Tibial nerve (tissue), 4 donors: Measurements from ENCODE around the gene UBE2D2. TPM values are rescaled to one million over a fixed set of nuclear protein-coding genes. Genes with fewer than 3 reads are reported as not detected.
A peak's percentile ranks its signal among the peaks of the same experiment; 100 is the strongest.

Source experiments
- DNase-seq, 2 donors: peaks; one replicate each; pipeline ENCODE4 v3.0.0-alpha.2; 2019; ENCODE audit warnings: low spot score in 2 of 2
- H3K27ac ChIP-seq, 4 donors: fragments of 200-600 bp; sonication (generic) in 3 of 4; one replicate each; pipeline ENCODE4 v1.5.1; 2017 to 2019; ENCODE audit warnings: mild to moderate bottlenecking in 1 of 4
- H3K27me3 ChIP-seq, 2 donors: fragments of 200-600 bp; sonication (generic) in 1 of 2; one replicate each; pipeline versions ENCODE4 v1.5.1 to v1.6.0; 2017 to 2019
- H3K36me3 ChIP-seq, 3 donors: fragments of 200-600 bp; sonication (generic); one replicate each; pipeline ENCODE4 v1.5.1; 2018 to 2019
- H3K4me1 ChIP-seq, 4 donors: fragments of 200-600 bp; sonication (generic) in 3 of 4; one replicate each; pipeline ENCODE4 v1.5.1; 2017 to 2019
- H3K4me3 ChIP-seq, 4 donors: fragments of 200-600 bp; sonication (generic) in 3 of 4; one replicate each; pipeline ENCODE4 v1.5.1; 2017 to 2019; ENCODE audit warnings: mild to moderate bottlenecking in 1 of 4, moderate library complexity in 1 of 4
- H3K9me3 ChIP-seq, 4 donors: fragments of 200-600 bp; sonication (generic) in 3 of 4; one replicate each; pipeline ENCODE4 v1.5.1; 2017 to 2019
- CTCF ChIP-seq, 5 experiments: fragments of 200-600 bp in 3 of 5; fragments of 450-650 bp in 2 of 5; sonication (generic) in 3 of 5; IDR thresholded peaks; one replicate each; pipeline ENCODE4 v1.5.1; 2016 to 2019; ENCODE audit warnings: antibody characterized with exemption in 5 of 5, mild to moderate bottlenecking in 3 of 5, moderate library complexity in 2 of 5
- EP300 ChIP-seq, 2 donors: sonication (generic); formaldehyde crosslinking; IDR thresholded peaks; one replicate each; pipeline ENCODE4 v1.6.1; 2017; ENCODE audit warnings: antibody characterized with exemption in 2 of 2, mild to moderate bottlenecking in 1 of 2
- POLR2A ChIP-seq, 2 donors: fragments of 450-650 bp; IDR thresholded peaks; one replicate each; pipeline ENCODE4 v1.6.1; 2017; ENCODE audit warnings: antibody characterized with exemption in 2 of 2, mild to moderate bottlenecking in 2 of 2, moderate library complexity in 2 of 2
- WGBS, 2 donors: methylation state at CpG; one replicate each; pipeline ENCODE4 v1.1.5; 2018; 5-methylcytosine and 5-hydroxymethylcytosine counted together
- total RNA-seq, 4 donors: library from RNA; depleted of rRNA; stranded (reverse); fragments of >200 nt; gene quantifications; one replicate each; pipeline ENCODE4 v1.1.0, GENCODE V29; 2016

The UBE2D2 gene
- total RNA-seq, 4 donors from 2014 or later: 85.9 to 118 (median 99.7) TPM

GRCh38 chr5:139565411-139566305 lies 4.5 kb downstream of the UBE2D2 start:
- TF ChIP-seq CTCF (IDR thresholded peaks at IDR 0.05) (no peak), EP300 (IDR thresholded peaks at IDR 0.05) (no peak), POLR2A (IDR thresholded peaks at IDR 0.05) (no peak)
- peaks cover 0 to 80% (median 45%) of the 10 kb centered on the region in 4 donors for H3K4me1 ChIP-seq
- DNase-seq: no peak
- peak overlapping the region in 3 of 4 donors; percentile 30 to 62 (median 31) for H3K27ac ChIP-seq
- no peaks in the 10 kb centered on the region for H3K27me3 ChIP-seq
- 66 to 67% methylated on average over 6 of the region's 6 CpGs for WGBS, 2 donors
- no peak overlapping the region for H3K4me3 ChIP-seq
- H3K9me3 ChIP-seq: no peaks in the 10 kb centered on the region
- peaks cover 0 to 6% (median 0%) of the 10 kb centered on the region in 3 donors for H3K36me3 ChIP-seq

- TF ChIP-seq POLR2A (IDR thresholded peaks at IDR 0.05) (no peak), CTCF (IDR thresholded peaks at IDR 0.05) (no peak), EP300 (IDR thresholded peaks at IDR 0.05) (no peak)
- 64 to 70% methylated on average over 5 of the region's 5 CpGs for WGBS, 2 donors
- DNase-seq: no peak
- Histone ChIP-seq H3K4me3 (no peak overlapping the region), H3K27me3 (no peaks in the 10 kb centered on the region), H3K36me3 (peaks cover 0 to 6% (median 0%) of the 10 kb centered on the region in 3 donors), H3K4me1 (peaks cover 0 to 88% (median 51%) of the 10 kb centered on the region in 4 donors), H3K9me3 (no peaks in the 10 kb centered on the region), H3K27ac (peak overlapping the region in 1 of 4 donors; percentile 31)
These were observed 5.5 kb downstream of the UBE2D2 start for GRCh38 chr5:139566611-139567010.

- no peak overlapping the region for H3K4me3 ChIP-seq
- peaks cover 0 to 92% (median 49%) of the 10 kb centered on the region in 4 donors for H3K4me1 ChIP-seq
- no peak for DNase-seq
- no peak overlapping the region for H3K27ac ChIP-seq
- WGBS, 2 donors: 75 to 77% methylated on average over 2 of the region's 2 CpGs
- TF ChIP-seq POLR2A (IDR thresholded peaks at IDR 0.05): no peak
- H3K36me3 ChIP-seq: peaks cover 0 to 6% (median 0%) of the 10 kb centered on the region in 3 donors
- no peaks in the 10 kb centered on the region for H3K27me3 ChIP-seq
- no peaks in the 10 kb centered on the region for H3K9me3 ChIP-seq
These were observed 8.3 kb downstream of the UBE2D2 start for GRCh38 chr5:139569270-139569955.

- no peaks in the 10 kb centered on the region for H3K27me3 ChIP-seq
- DNase-seq: no peak
- H3K4me1 ChIP-seq: peaks cover 0 to 92% (median 43%) of the 10 kb centered on the region in 4 donors
- TF ChIP-seq CTCF (IDR thresholded peaks at IDR 0.05) (no peak), EP300 (IDR thresholded peaks at IDR 0.05) (no peak), POLR2A (IDR thresholded peaks at IDR 0.05) (no peak)
- peaks cover 0 to 6% (median 0%) of the 10 kb centered on the region in 3 donors for H3K36me3 ChIP-seq
- H3K9me3 ChIP-seq: no peaks in the 10 kb centered on the region
- 32 to 44% methylated on average over 3 of the region's 3 CpGs for WGBS, 2 donors
- H3K27ac ChIP-seq: peak overlapping the region in 1 of 4 donors; percentile 18
- no peak overlapping the region for H3K4me3 ChIP-seq
These were observed 10.4 kb downstream of the UBE2D2 start for GRCh38 chr5:139571543-139571942.

- peaks cover 0 to 6% (median 0%) of the 10 kb centered on the region in 3 donors for H3K36me3 ChIP-seq
- DNase-seq: no peak
- H3K27me3 ChIP-seq: no peaks in the 10 kb centered on the region
- H3K27ac ChIP-seq: no peak overlapping the region
- TF ChIP-seq CTCF (IDR thresholded peaks at IDR 0.05): no peak
- TF ChIP-seq EP300 (IDR thresholded peaks at IDR 0.05): no peak
- TF ChIP-seq POLR2A (IDR thresholded peaks at IDR 0.05): no peak
- WGBS, 2 donors: 17 to 27% methylated on average over 1 of the region's 1 CpG
- peaks cover 0 to 89% (median 45%) of the 10 kb centered on the region in 4 donors for H3K4me1 ChIP-seq
- H3K4me3 ChIP-seq: no peak overlapping the region
- H3K9me3 ChIP-seq: no peaks in the 10 kb centered on the region
These were observed 10.8 kb downstream of the UBE2D2 start for GRCh38 chr5:139571966-139572365.
